Adrenal gland (tissue), 12 donors: ENCODE data around the gene CCNY. TPM values are rescaled to one million over a fixed set of nuclear protein-coding genes. Genes with fewer than 3 reads are reported as not detected.

Source experiments
- DNase-seq, 7 donors: peaks; one replicate each; pipeline ENCODE4 v3.0.0-alpha.2; 2019 to 2020
- H3K27ac ChIP-seq, 5 donors: fragments of 200-600 bp; sonication (generic) in 4 of 5; 1 replicate in 3 of 5; 2 replicates in 2 of 5; pipeline versions ENCODE4 v1.5.1 to v1.8.0; 2016 to 2020; ENCODE audit warnings: mild to moderate bottlenecking in 1 of 5
- H3K27me3 ChIP-seq: fragments of 200-600 bp; 2 replicates; pipeline ENCODE4 v1.8.0; 2021
- H3K36me3 ChIP-seq, 2 donors: fragments of 200-600 bp; replicated peaks in 1 of 2; 1 replicate in 1 of 2; 2 replicates in 1 of 2; pipeline versions ENCODE4 v1.5.1 to v1.8.0; 2018 to 2022
- H3K4me1 ChIP-seq, 2 donors: fragments of 200-600 bp; replicated peaks in 1 of 2; 1 replicate in 1 of 2; 2 replicates in 1 of 2; pipeline versions ENCODE4 v1.5.1 to v1.8.0; 2018 to 2021
- H3K4me3 ChIP-seq, 4 donors: fragments of 200-600 bp; sonication (generic) in 3 of 4; one replicate each; pipeline ENCODE4 v1.5.1; 2016 to 2018
- H3K9me3 ChIP-seq, 3 donors: fragments of 200-600 bp; sonication (generic) in 1 of 3; replicated peaks in 1 of 3; 1 replicate in 2 of 3; 2 replicates in 1 of 3; pipeline versions ENCODE4 v1.5.1 to v1.8.0; 2016 to 2021
- CTCF ChIP-seq, 6 experiments: fragments of 450-650 bp in 4 of 6; fragments of 200-600 bp in 2 of 6; sonication (generic) in 1 of 6; IDR thresholded peaks; 1 replicate in 5 of 6; 2 replicates in 1 of 6; pipeline versions ENCODE4 v1.5.1 to v1.8.0; 2016 to 2021; ENCODE audit warnings: antibody characterized with exemption in 6 of 6, mild to moderate bottlenecking in 2 of 6, moderate library complexity in 1 of 6
- POLR2A ChIP-seq, 2 donors: fragments of 450-650 bp; IDR thresholded peaks; one replicate each; pipeline ENCODE4 v1.6.1; 2017; ENCODE audit warnings: antibody characterized with exemption in 2 of 2, mild to moderate bottlenecking in 2 of 2, moderate library complexity in 1 of 2
- WGBS, 4 donors: extraction: QIAGEN DNeasy Blood & Tissue Kit in 2 of 4; methylation state at CpG; one replicate each; pipeline versions ENCODE4 v1.1.5 to v1.1.7; 2013 to 2017; 5-methylcytosine and 5-hydroxymethylcytosine counted together
- intact Hi-C, 2 donors: fragments of 100-400 bp; cut with DNase I; formaldehyde crosslinking; loops; one replicate each; pipeline versions ENCODE4 v1.14.1 to v1.15.0; 2022 to 2023
- polyA plus RNA-seq, 3 donors: library from polyadenylated mRNA; stranded (reverse); fragments of 200-250 nt in 2 of 3; fragments of 350-450 nt in 1 of 3; fragmentation: Illumina TruSeq in 1 of 3; extraction: RNeasy Lipid Tissue Mini Kit (QIAGEN cat#74804) in 1 of 3; gene quantifications; one replicate each; pipeline ENCODE4 v1.2.3, GENCODE V29; 2013 to 2014
- total RNA-seq, 9 donors: library from RNA; depleted of rRNA in 4 of 9; stranded (reverse); fragments of >200 nt in 4 of 9; fragments of 120-200 nt in 1 of 9; fragmentation: NEBNext Ultra II Directional in 1 of 9; extraction: Animal tissue kit (Norgen Biotek cat#: 25700) in 1 of 9; gene quantifications; one replicate each; pipeline versions ENCODE4 v1.1.0 to v1.2.4, GENCODE V29; 2013 to 2023
- donor health status: healthy with polysubstance abuse.
- donor health status: Bipolar disorder and iron deficiency.
- donor health status: DM: yes; HTN: yes; CAD: no.
- donor health status: DM: no; HTN: no; CAD: no.
- donor health status: DM: no; HTN: no; CAD: no.
- donor health status: DM: yes; HTN: yes; CAD: no.

The CCNY gene
- total and polyA plus RNA-seq, 12 donors: 18.3 to 87.0 (median 45.2) TPM

GRCh38 chr10:35359873-35360272 lies 23.6 kb downstream of the CCNY start:
- peaks cover 0 to 31% of the 10 kb centered on the region in 2 donors for H3K4me1 ChIP-seq
- no peaks in the 10 kb centered on the region for H3K9me3 ChIP-seq
- TF ChIP-seq POLR2A (IDR thresholded peaks at IDR 0.05) (no peak), CTCF (IDR thresholded peaks at IDR 0.05) (no peak)
- H3K4me3 ChIP-seq: no peak overlapping the region
- H3K36me3 ChIP-seq: no peaks in the 10 kb centered on the region
- H3K27ac ChIP-seq: no peak overlapping the region
- 94 to 98% (median 96%) methylated on average over 4 of the region's 4 CpGs for WGBS, 4 donors
- DNase-seq: no peak
- intact Hi-C loops: no loop called here
- no peaks in the 10 kb centered on the region for H3K27me3 ChIP-seq

- DNase-seq: no peak
- 93 to 96% (median 95%) methylated on average over 6 to 41 of the region's 41 CpGs for WGBS, 4 donors
- Histone ChIP-seq H3K4me1 (peaks cover 3 to 10% of the 10 kb centered on the region in 2 donors), H3K36me3 (no peaks in the 10 kb centered on the region), H3K27me3 (no peaks in the 10 kb centered on the region), H3K9me3 (no peaks in the 10 kb centered on the region), H3K4me3 (no peak overlapping the region), H3K27ac (no peak overlapping the region)
- intact Hi-C loops: no loop called here
- TF ChIP-seq CTCF (IDR thresholded peaks at IDR 0.05) (no peak), POLR2A (IDR thresholded peaks at IDR 0.05) (no peak)
Observed at GRCh38 chr10:35362701-35363350, 26.5 kb downstream of the CCNY start.

- WGBS, 4 donors: 96 to 98% (median 97%) methylated on average over 5 of the region's 5 CpGs
- intact Hi-C loops: no loop called here
Observed at GRCh38 chr10:35363587-35363986, 27.3 kb downstream of the CCNY start.

GRCh38 chr10:35364808-35365207 lies 28.5 kb downstream of the CCNY start:
- peaks cover 20 to 22% of the 10 kb centered on the region in 2 donors for H3K4me1 ChIP-seq
- no peak overlapping the region for H3K27ac ChIP-seq
- intact Hi-C loops: no loop called here
- TF ChIP-seq CTCF (IDR thresholded peaks at IDR 0.05) (no peak), POLR2A (IDR thresholded peaks at IDR 0.05) (no peak)
- no peak for DNase-seq
- no peaks in the 10 kb centered on the region for H3K9me3 ChIP-seq
- H3K36me3 ChIP-seq: no peaks in the 10 kb centered on the region
- no peaks in the 10 kb centered on the region for H3K27me3 ChIP-seq
- 68 to 76% (median 74%) methylated on average over 2 of the region's 2 CpGs for WGBS, 4 donors
- H3K4me3 ChIP-seq: no peak overlapping the region

More at GRCh38 chr10:35363587-35363986, 27.3 kb downstream of the CCNY start:
- H3K4me3 ChIP-seq: no peak overlapping the region
- TF ChIP-seq POLR2A (IDR thresholded peaks at IDR 0.05) (no peak), CTCF (IDR thresholded peaks at IDR 0.05) (no peak)
- H3K9me3 ChIP-seq: no peaks in the 10 kb centered on the region
- no peaks in the 10 kb centered on the region for H3K27me3 ChIP-seq
- H3K27ac ChIP-seq: no peak overlapping the region
- H3K4me1 ChIP-seq: peaks cover 11% of the 10 kb centered on the region in 2 donors
- DNase-seq: no peak
- H3K36me3 ChIP-seq: no peaks in the 10 kb centered on the region
